Thoracic aorta (tissue), 2 donors: ENCODE results near the gene RNF31. TPM values are rescaled to one million over a fixed set of nuclear protein-coding genes. Genes with fewer than 3 reads are reported as not detected.
"Not testable (repeated sequence)": the region's sequence is repeated elsewhere in the genome, so short reads cannot be mapped to it uniquely, and the experiment has no call there.

Experiments
- ATAC-seq: fragments of 150-250 bp; one replicate; pipeline ENCODE4 v1.8.0; 2017; ENCODE audit warnings: low read depth; ENCODE audit not compliant: insufficient number of reproducible peaks, low FRiP score
- DNase-seq: peaks from one replicate; pipeline ENCODE4 v3.0.0-alpha.2; 2020; ENCODE audit warnings: low spot score
- H3K27ac ChIP-seq, 2 donors: fragments of 200-600 bp; sonication (generic); 1 replicate in 1 of 2; 2 replicates in 1 of 2; pipeline ENCODE4 v1.5.1; 2016; ENCODE audit warnings: mild to moderate bottlenecking in 2 of 2, moderate library complexity in 2 of 2
- H3K27me3 ChIP-seq: fragments of 200-600 bp; sonication (generic); replicated peaks from 2 replicates; pipeline ENCODE4 v1.6.0; 2016; ENCODE audit warnings: mild to moderate bottlenecking; ENCODE audit not compliant: insufficient read depth
- H3K36me3 ChIP-seq: fragments of 200-600 bp; sonication (generic); one replicate; pipeline ENCODE4 v1.5.1; 2016
- H3K4me1 ChIP-seq, 2 donors: fragments of 200-600 bp; sonication (generic); 1 replicate in 1 of 2; 2 replicates in 1 of 2; pipeline versions ENCODE4 v1.5.1 to v1.6.0; 2016; ENCODE audit warnings: low read depth in 2 of 2, mild to moderate bottlenecking in 1 of 2; ENCODE audit not compliant: control insufficient read depth in 1 of 2
- H3K4me3 ChIP-seq: fragments of 200-600 bp; sonication (generic); 2 replicates; pipeline ENCODE4 v1.5.1; 2016; ENCODE audit warnings: mild to moderate bottlenecking
- H3K9me3 ChIP-seq: fragments of 200-600 bp; sonication (generic); 2 replicates; pipeline ENCODE4 v1.5.1; 2016
- total RNA-seq, 2 donors: library from RNA; depleted of rRNA; stranded (reverse); fragments of >200 nt; gene quantifications; one replicate each; pipeline versions ENCODE4 v1.1.0 to v1.2.3, GENCODE V29; 2016
- TF ChIP-seq, protein P1 (sequence below): fragments of 200-600 bp; sonication (generic); IDR thresholded peaks from one replicate; pipeline ENCODE4 v1.5.1; 2019; ENCODE audit warnings: antibody characterized with exemption

Gene RNF31
- total RNA-seq, 2 donors from 2014 or later = 60.4 to 94.6 TPM

DNA sequence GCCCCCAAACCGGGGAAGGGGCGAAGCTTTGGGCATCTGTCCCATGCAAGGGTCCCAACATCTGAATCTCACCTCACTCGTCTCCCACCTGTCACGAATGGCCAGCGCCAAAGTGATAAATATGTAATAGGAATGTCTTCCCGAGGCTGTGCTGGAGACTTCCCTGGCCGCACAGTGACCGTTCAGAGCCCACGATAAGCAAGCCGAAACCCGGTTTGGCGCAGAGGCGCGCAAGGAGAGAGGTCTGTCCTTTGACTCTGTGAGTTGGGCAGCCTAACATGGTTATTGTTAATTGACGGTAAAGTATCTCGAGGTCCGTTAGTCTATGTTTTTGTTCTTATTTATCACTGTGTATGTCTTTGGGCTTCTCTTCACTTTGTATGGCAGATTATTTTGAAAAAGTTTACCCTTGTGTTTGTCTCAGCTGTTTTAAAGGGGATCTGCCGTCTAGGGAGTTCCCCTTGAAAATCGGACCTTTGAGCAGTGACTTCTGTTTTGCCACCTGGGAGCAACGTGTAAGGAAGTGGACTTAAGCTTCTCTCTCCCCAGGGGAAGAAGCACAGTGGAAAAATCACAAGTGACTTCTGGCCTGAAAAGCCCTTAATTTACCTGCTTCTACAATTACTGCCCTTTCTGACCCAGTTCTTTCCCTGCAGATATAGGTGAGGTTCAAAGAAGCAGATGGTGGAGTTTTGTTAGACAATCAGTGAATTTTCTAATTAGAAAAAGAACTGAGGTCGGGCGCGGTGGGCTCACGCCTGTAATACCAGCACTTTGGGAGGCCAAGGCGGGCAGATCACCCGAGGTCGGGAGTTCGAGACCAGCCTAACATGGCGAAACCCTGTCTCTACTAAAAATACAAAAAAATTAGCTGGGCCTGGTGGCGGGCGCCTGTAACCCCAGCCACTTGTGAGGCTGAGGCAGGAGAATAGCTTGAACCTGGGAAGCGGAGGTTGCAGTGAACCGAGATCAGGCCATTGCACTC lies 49.1 kb downstream of the RNF31 start:
- no peaks in the 10 kb centered on the region for H3K9me3 ChIP-seq
- H3K4me3 ChIP-seq = peak overlapping the region; percentile 88
- peaks cover 16% of the 10 kb centered on the region for H3K36me3 ChIP-seq
- no peak for ATAC-seq
- DNase-seq = no peak
- H3K27ac ChIP-seq = peak overlapping the region; percentile 91 to 93
- peaks cover 11 to 27% of the 10 kb centered on the region in 2 donors for H3K4me1 ChIP-seq
- TF ChIP-seq, protein P1, sequence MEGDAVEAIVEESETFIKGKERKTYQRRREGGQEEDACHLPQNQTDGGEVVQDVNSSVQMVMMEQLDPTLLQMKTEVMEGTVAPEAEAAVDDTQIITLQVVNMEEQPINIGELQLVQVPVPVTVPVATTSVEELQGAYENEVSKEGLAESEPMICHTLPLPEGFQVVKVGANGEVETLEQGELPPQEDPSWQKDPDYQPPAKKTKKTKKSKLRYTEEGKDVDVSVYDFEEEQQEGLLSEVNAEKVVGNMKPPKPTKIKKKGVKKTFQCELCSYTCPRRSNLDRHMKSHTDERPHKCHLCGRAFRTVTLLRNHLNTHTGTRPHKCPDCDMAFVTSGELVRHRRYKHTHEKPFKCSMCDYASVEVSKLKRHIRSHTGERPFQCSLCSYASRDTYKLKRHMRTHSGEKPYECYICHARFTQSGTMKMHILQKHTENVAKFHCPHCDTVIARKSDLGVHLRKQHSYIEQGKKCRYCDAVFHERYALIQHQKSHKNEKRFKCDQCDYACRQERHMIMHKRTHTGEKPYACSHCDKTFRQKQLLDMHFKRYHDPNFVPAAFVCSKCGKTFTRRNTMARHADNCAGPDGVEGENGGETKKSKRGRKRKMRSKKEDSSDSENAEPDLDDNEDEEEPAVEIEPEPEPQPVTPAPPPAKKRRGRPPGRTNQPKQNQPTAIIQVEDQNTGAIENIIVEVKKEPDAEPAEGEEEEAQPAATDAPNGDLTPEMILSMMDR = no peak
- no peaks in the 10 kb centered on the region for H3K27me3 ChIP-seq

DNA sequence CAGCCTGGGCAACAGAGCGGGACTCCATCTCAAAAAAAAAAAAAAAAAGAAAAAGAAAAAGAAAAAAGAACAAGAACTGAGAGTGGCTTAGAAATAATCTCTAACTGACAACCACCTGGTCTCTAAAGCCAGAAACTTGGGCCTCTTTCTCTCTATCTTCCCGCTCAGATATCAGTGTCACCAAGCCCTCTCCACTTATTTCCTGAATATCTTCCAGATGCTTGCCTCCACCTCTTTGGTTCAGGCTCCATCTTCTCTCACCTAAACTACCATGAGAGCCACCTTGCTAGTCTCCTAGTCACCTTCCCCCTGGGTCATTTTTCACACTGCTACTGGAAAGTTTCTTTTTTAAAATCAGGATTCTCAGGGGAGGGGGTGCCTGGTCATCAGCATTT lies 49.8 kb downstream of the RNF31 start:
- no peaks in the 10 kb centered on the region for H3K27me3 ChIP-seq
- no peak for DNase-seq
- no peak overlapping the region for H3K4me3 ChIP-seq
- H3K4me1 ChIP-seq = peaks cover 11 to 27% of the 10 kb centered on the region in 2 donors
- no peak overlapping the region for H3K27ac ChIP-seq
- H3K36me3 ChIP-seq = peaks cover 14% of the 10 kb centered on the region
- TF ChIP-seq, protein P1 = no peak
- no peaks in the 10 kb centered on the region for H3K9me3 ChIP-seq
- no peak for ATAC-seq

DNA sequence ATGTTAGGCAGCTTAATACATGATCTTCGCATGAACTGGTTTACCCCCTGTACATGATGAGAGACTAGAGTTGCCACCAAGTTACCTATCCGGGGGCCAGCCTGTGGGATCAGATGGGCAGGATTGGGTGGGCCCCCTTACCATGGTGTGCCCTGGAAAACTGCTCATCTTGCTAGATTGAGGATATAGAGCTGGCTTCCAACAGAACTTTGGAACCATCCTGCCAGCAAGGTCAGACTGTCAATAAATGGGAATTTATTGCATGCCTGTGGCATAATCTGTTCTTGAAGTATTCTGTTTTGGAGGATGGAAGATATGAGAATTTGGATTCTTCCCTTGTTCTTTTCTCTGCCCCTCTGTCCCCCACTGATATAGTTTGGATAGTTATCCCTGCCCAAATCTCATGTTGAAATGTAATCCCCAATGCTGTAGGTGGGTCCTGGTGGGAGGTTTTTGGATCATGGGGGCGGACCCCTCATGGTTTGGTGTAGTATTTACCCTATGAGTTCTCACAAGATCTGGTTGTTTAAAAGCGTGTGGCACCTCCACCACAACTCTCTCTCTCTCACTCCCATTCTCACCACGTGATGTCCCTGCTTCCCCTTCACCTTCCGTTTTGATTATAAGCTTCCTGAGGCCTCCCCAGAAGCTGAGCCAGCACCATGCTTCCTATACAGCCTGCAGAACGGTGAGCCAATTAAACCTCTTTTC lies 51.7 kb downstream of the RNF31 start:
- DNase-seq (no peak), ATAC-seq (no peak)
- Histone ChIP-seq H3K27ac (no peak overlapping the region), H3K36me3 (peaks cover 15% of the 10 kb centered on the region), H3K4me3 (no peak overlapping the region), H3K9me3 (no peaks in the 10 kb centered on the region), H3K4me1 (peaks cover 11 to 25% of the 10 kb centered on the region in 2 donors), H3K27me3 (no peaks in the 10 kb centered on the region)
- TF ChIP-seq, protein P1 = no peak

DNA sequence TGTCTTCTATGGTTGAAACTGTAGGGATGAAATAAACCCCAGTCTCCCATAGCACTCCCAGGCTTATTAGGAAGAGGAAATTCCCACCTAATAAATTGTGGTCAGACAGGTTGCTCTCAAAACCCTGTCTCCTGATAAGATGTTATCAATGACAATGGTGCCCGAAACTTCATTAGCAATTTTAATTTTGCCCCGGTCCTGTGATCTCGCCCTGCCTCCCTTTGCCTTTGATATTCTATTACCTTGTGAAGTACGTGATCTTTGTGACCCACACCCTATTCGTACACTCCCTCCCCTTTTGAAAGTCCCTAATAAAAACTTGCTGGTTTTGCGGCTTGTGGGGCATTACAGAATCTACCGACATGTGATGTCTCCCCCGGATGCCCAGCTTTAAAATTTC lies 55.2 kb downstream of the RNF31 start:
- H3K4me3 ChIP-seq, H3K27me3 ChIP-seq, H3K9me3 ChIP-seq, H3K27ac ChIP-seq, H3K4me1 ChIP-seq, DNase-seq, ATAC-seq: not testable (repeated sequence)
- H3K36me3 ChIP-seq = peaks cover 31% of the 10 kb centered on the region

DNA sequence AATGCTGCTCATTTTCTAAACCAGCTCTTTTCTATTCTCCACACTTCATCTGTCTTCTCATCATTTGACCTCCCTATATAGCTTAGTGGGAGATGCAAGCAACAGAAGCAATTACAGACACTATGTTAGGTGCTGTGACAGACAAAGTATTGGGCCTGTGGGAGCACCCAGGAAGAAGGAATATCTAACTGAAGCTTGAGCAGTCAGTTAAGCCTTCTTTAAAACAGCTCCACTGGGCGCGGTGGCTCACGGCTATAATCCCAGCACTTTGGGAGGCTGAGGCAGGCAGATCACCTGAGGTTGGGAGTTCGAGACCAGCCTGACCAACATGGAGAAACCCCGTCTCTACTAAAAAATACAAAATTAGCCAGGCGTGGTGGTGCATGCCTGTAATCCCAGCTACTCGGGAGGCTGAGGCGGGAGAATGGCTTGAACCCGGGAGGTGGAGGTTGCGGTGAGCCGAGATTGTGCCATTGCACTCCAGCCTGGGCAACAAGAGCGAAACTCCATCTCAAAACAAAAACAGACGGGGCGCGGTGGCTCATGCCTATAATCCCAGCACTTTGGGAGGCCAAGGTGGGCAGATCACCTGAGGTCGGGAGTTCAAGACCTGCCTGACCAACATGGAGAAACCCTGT lies 56.1 kb downstream of the RNF31 start:
- not testable (repeated sequence) for H3K27me3 ChIP-seq, H3K27ac ChIP-seq, H3K4me1 ChIP-seq, H3K9me3 ChIP-seq, ATAC-seq, H3K4me3 ChIP-seq, DNase-seq
- peaks cover 38% of the 10 kb centered on the region for H3K36me3 ChIP-seq
